H1 (cell line): Measurements from ENCODE around the gene GNRHR. TPM values are rescaled to one million over a fixed set of nuclear protein-coding genes. Genes with fewer than 3 reads are reported as not detected.

Experiments used
- CBX8 ChIP-seq: fragments of 300-800, 300-1000 bp; sonication (generic); IDR thresholded peaks from 2 replicates; pipeline ENCODE4 v1.7.1; 2016; ENCODE audit warnings: low read depth, low read length, borderline replicate concordance
- CHD7 ChIP-seq: fragments of 300-600 bp; sonication (generic); IDR thresholded peaks from 2 replicates; pipeline ENCODE4 v1.7.1; 2012; ENCODE audit warnings: low read length, moderate library complexity, mild to moderate bottlenecking, inconsistent platforms; ENCODE audit not compliant: insufficient replicate concordance
- CREB1 ChIP-seq: IDR thresholded peaks from 2 replicates; pipeline ENCODE4 v1.6.1; 2012; ENCODE audit warnings: inconsistent platforms
- EP300 ChIP-seq, 2 experiments: IDR thresholded peaks; 1 replicate in 1 of 2; 2 replicates in 1 of 2; pipeline ENCODE4 v1.6.1; 2011 to 2012; ENCODE audit warnings: low read depth in 2 of 2, low read length in 2 of 2, mild to moderate bottlenecking in 2 of 2, borderline replicate concordance in 1 of 2, inconsistent platforms in 1 of 2, moderate library complexity in 1 of 2
- GTF2F1 ChIP-seq: IDR thresholded peaks from 2 replicates; pipeline ENCODE4 v1.6.1; 2012; ENCODE audit warnings: low read depth, low read length, improper control_type of control experiment, borderline replicate concordance
- JUN ChIP-seq: IDR thresholded peaks from 2 replicates; pipeline ENCODE4 v1.6.1; 2011; ENCODE audit warnings: low read depth, mild to moderate bottlenecking, improper control_type of control experiment, low read length
- RNF2 ChIP-seq: fragments of 200-900, 300-1000 bp; sonication (generic); IDR thresholded peaks from 2 replicates; pipeline ENCODE4 v1.7.1; 2016; ENCODE audit warnings: borderline replicate concordance, low read depth, mild to moderate bottlenecking, antibody characterized with exemption, low read length; ENCODE audit not compliant: poor library complexity, severe bottlenecking; ENCODE audit errors: missing control alignments
- TCF12 ChIP-seq: IDR thresholded peaks from 2 replicates; pipeline ENCODE4 v1.6.1; 2011; ENCODE audit warnings: low read depth, mild to moderate bottlenecking, low read length
- TEAD4 ChIP-seq: IDR thresholded peaks from 2 replicates; pipeline ENCODE4 v1.6.1; 2012; ENCODE audit warnings: low read depth, low read length, inconsistent platforms, mixed read lengths
- polyA plus RNA-seq, 7 experiments: library from polyadenylated mRNA; depleted of rRNA in 3 of 7; stranded (reverse) in 5 of 7; unstranded in 2 of 7; fragments of >200 nt in 5 of 7; fragments of 200-250 nt in 2 of 7; gene quantifications; 1 replicate in 5 of 7; 2 replicates in 1 of 7; 4 replicates in 1 of 7; pipeline versions ENCODE4 v1.2.1 to v1.2.3, GENCODE V29; 2011 to 2013; ENCODE audit warnings: missing spikeins in 2 of 7, mixed read lengths in 2 of 7
- total RNA-seq: library from RNA; stranded (reverse); fragmentation: NEBNext Ultra II Directional; extraction: Animal tissue kit (Norgen Biotek cat#: 25700); gene quantifications from 2 replicates; pipeline ENCODE4 v1.2.1, GENCODE V29; 2021

GNRHR gene
- total and polyA plus RNA-seq, 2 of the 8 experiments (the other 6 are each of a cell fraction or from before 2014, with no cell fraction given): not detected

- TF ChIP-seq CHD7: no peak
- TF ChIP-seq EP300 (IDR thresholded peaks at IDR 0.05; ENCODE audit: borderline replicate concordance in 1 of 2, low read depth in 2 of 2, low read length in 2 of 2): no peak
- no peak for TF ChIP-seq TCF12
- no peak for TF ChIP-seq RNF2
- TF ChIP-seq CREB1: no peak
- no peak for TF ChIP-seq CBX8
- TF ChIP-seq JUN: no peak
- TF ChIP-seq TEAD4: no peak
- TF ChIP-seq GTF2F1: no peak
These were observed 41.3 kb downstream of the GNRHR start (continued) for GRCh38 chr4:67712650-67713528.
